Heart left ventricle (tissue), 16 donors: ENCODE results near the gene RPL29. TPM values are rescaled to one million over a fixed set of nuclear protein-coding genes. Genes with fewer than 3 reads are reported as not detected.

Experiments
- ATAC-seq, 4 donors: fragments of 200-7000 bp; cut with Tn5 transposase; one replicate each; pipeline ENCODE4 v1.9.1; 2020 to 2022; ENCODE audit warnings: moderate library complexity in 4 of 4, mild to moderate bottlenecking in 3 of 4, moderate number of reproducible peaks in 1 of 4
- DNase-seq, 5 donors: peaks; one replicate each; pipeline ENCODE4 v3.0.0-alpha.2; 2020
- H3K27ac ChIP-seq, 12 donors: fragments of 200-600 bp; sonication (generic) in 4 of 12; one replicate each; pipeline versions ENCODE4 v1.5.0 to v1.8.0; 2016 to 2022; ENCODE audit warnings: mild to moderate bottlenecking in 2 of 12
- H3K27me3 ChIP-seq, 9 donors: fragments of 200-600 bp; sonication (generic) in 2 of 9; one replicate each; pipeline versions ENCODE4 v1.5.1 to v1.8.0; 2016 to 2022; ENCODE audit warnings: mild to moderate bottlenecking in 3 of 9
- H3K36me3 ChIP-seq, 9 donors: fragments of 200-600 bp; sonication (generic) in 2 of 9; one replicate each; pipeline versions ENCODE4 v1.5.0 to v1.8.0; 2018 to 2022; ENCODE audit warnings: mild to moderate bottlenecking in 2 of 9
- H3K4me1 ChIP-seq, 12 donors: fragments of 200-600 bp; sonication (generic) in 4 of 12; one replicate each; pipeline versions ENCODE4 v1.5.0 to v1.8.0; 2016 to 2022; ENCODE audit warnings: mild to moderate bottlenecking in 3 of 12
- H3K4me3 ChIP-seq, 12 donors: fragments of 200-600 bp; sonication (generic) in 4 of 12; one replicate each; pipeline versions ENCODE4 v1.5.0 to v1.8.0; 2017 to 2022; ENCODE audit warnings: mild to moderate bottlenecking in 9 of 12, moderate library complexity in 4 of 12
- H3K9me3 ChIP-seq, 12 donors: fragments of 200-600 bp; sonication (generic) in 4 of 12; one replicate each; pipeline versions ENCODE4 v1.5.0 to v1.8.0; 2016 to 2022; ENCODE audit warnings: mild to moderate bottlenecking in 1 of 12
- POLR2A ChIP-seq, 2 donors: fragments of 450-650 bp; IDR thresholded peaks; one replicate each; pipeline ENCODE4 v1.6.1; 2017; ENCODE audit warnings: antibody characterized with exemption in 2 of 2, mild to moderate bottlenecking in 2 of 2, moderate library complexity in 2 of 2
- WGBS, 4 donors: extraction: QIAGEN DNeasy Blood & Tissue Kit in 2 of 4; methylation state at CpG; one replicate each; pipeline versions ENCODE4 v1.1.5 to v1.1.7; 2013 to 2018; 5-methylcytosine and 5-hydroxymethylcytosine counted together
- intact Hi-C, 10 donors: fragments of 100-400 bp; cut with DNase I; formaldehyde crosslinking; loops; one replicate each; pipeline versions ENCODE4 v1.11.1 to v1.14.2; 2022
- polyA plus RNA-seq, 2 donors: library from polyadenylated mRNA; stranded (reverse); fragments of 200-250 nt; gene quantifications; one replicate each; pipeline ENCODE4 v1.2.3, GENCODE V29; 2013
- total RNA-seq, 9 donors: library from RNA; depleted of rRNA in 2 of 9; stranded (reverse); fragments of >200 nt in 2 of 9; fragmentation: NEBNext Ultra II Directional in 3 of 9; extraction: Animal tissue kit (Norgen Biotek cat#: 25700) in 3 of 9; gene quantifications; one replicate each; pipeline versions ENCODE4 v1.1.0 to v1.2.4, GENCODE V29; 2016 to 2023
- TF ChIP-seq, protein P1 (sequence below), 12 donors: fragments of 200-600 bp; sonication (generic) in 4 of 12; IDR thresholded peaks; one replicate each; pipeline versions ENCODE4 v1.5.0 to v1.8.0; 2018 to 2022; ENCODE audit warnings: antibody characterized with exemption in 12 of 12, mild to moderate bottlenecking in 5 of 12
- donor health status: ischemic (EF 13 %, LVEDD 7.1; RV severe dilation, severe dysfunction).
- donor health status: healthy with polysubstance abuse.
- donor health status: DM: no; HTN: yes; CAD: no.
- donor health status: DM: no; HTN: no; CAD: no.
- donor health status: ischemic (EF 25% LVEDD 6.9; RV normal size, moderate dysfunction).
- donor health status: ischemic (EF 25% LVEDD 5.7; RV mildly dilated, moderate dysfunction).
- donor health status: healthy.
- donor health status: DM: yes; HTN: yes; CAD: no.
- donor health status: ischemic (EF 35%, LVEDD 5.7; RV mildly dilated, moderate dysfunction).
- donor health status: nonischemic (EF 11% LVEDD 7.7; RV severe dilation, severe dysfunction).
- donor health status: DM: yes; HTN: yes; CAD: no.
- donor health status: PGD.
- donor health status: ischemic (EF 29% LVEDD 5.4; RV normal size, mild dysfunction).
- donor health status: nonischemic (EF 23%, LVEDD 6.1; RV moderate dilation, normal function).

RPL29 gene
- total and polyA plus RNA-seq, 11 donors = 515 to 1,405 (median 731) TPM

GRCh38 chr3:51963951-51964451 lies 31.7 kb downstream of the RPL29 start:
- ATAC-seq (no peak), DNase-seq (peak in 1 of 5 donors; percentile 49)
- peaks cover 3 to 74% (median 49%) of the 10 kb centered on the region in 12 donors for H3K4me1 ChIP-seq
- H3K27me3 ChIP-seq = no peaks in the 10 kb centered on the region
- no peaks in the 10 kb centered on the region for H3K9me3 ChIP-seq
- intact Hi-C loops = loop anchor here in 1 of 10 donors (10.0 kb wide), 1 partner anchor 1609 kb away; the partner anchor contains the start of genes CYB561D2, NPRL2 and TMEM115
- peaks cover 0 to 19% (median 10%) of the 10 kb centered on the region in 9 donors for H3K36me3 ChIP-seq
- 48 to 66% (median 60%) methylated on average over 12 of the region's 12 CpGs for WGBS, 4 donors
- no peak overlapping the region for H3K4me3 ChIP-seq
- H3K27ac ChIP-seq = peak overlapping the region in 11 of 12 donors; percentile 12 to 80 (median 53)
- no peak for TF ChIP-seq POLR2A (IDR thresholded peaks at IDR 0.05)
- TF ChIP-seq, protein P1, sequence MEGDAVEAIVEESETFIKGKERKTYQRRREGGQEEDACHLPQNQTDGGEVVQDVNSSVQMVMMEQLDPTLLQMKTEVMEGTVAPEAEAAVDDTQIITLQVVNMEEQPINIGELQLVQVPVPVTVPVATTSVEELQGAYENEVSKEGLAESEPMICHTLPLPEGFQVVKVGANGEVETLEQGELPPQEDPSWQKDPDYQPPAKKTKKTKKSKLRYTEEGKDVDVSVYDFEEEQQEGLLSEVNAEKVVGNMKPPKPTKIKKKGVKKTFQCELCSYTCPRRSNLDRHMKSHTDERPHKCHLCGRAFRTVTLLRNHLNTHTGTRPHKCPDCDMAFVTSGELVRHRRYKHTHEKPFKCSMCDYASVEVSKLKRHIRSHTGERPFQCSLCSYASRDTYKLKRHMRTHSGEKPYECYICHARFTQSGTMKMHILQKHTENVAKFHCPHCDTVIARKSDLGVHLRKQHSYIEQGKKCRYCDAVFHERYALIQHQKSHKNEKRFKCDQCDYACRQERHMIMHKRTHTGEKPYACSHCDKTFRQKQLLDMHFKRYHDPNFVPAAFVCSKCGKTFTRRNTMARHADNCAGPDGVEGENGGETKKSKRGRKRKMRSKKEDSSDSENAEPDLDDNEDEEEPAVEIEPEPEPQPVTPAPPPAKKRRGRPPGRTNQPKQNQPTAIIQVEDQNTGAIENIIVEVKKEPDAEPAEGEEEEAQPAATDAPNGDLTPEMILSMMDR (IDR thresholded peaks at IDR 0.05) = no peak

DNA sequence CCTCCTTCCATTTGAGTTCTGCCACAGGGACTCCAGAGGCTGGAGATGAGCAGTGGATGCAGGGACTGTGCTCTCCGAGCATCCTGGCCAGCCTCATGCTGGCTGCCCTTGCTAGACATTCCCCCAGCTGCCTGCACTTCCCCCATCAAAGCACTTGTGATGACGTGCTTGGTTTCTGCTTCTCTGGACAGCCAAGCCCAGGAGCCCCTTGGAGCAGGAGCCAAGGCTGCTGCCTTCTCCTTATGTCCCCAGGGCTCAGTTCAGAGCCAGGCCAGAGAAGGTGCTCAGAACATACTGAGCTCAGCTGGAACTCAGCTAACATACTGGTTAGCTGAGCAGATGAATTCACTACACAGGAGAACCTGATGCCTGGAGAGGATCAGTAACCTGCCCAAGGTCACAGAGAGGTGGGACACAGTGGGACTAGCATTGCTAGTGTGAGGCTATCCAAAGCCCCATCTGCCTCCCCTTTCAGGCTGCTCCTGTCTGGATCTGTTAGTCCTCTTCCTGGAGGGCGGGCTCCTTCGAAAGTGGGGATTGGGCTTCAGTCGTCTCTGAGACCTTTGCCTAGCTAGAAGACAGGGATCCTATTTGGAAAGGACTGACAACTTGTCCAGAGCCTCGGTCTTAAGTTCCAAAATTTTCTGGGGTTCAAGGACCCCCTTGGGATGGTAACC lies 32.7 kb downstream of the RPL29 start:
- peak in 3 of 5 donors; percentile 12 to 64 (median 55) for DNase-seq
- WGBS, 4 donors = 61 to 75% (median 69%) methylated on average over 6 of the region's 6 CpGs
- Histone ChIP-seq H3K4me3 (no peak overlapping the region), H3K27me3 (no peaks in the 10 kb centered on the region), H3K36me3 (peaks cover 0 to 29% (median 16%) of the 10 kb centered on the region in 9 donors), H3K4me1 (peaks cover 3 to 67% (median 45%) of the 10 kb centered on the region in 12 donors), H3K27ac (peak overlapping the region in 11 of 12 donors; percentile 27 to 80 (median 39)), H3K9me3 (no peaks in the 10 kb centered on the region)
- intact Hi-C loops = loop anchor here in 1 of 10 donors (10.0 kb wide), 1 partner anchor 1608 kb away; the partner anchor contains the start of genes CYB561D2, NPRL2 and TMEM115
- ATAC-seq = peak in 3 of 4 donors; percentile 17 to 29 (median 21)
- no peak for TF ChIP-seq POLR2A (IDR thresholded peaks at IDR 0.05)
- TF ChIP-seq, protein P1 (IDR thresholded peaks at IDR 0.05) = no peak

DNA sequence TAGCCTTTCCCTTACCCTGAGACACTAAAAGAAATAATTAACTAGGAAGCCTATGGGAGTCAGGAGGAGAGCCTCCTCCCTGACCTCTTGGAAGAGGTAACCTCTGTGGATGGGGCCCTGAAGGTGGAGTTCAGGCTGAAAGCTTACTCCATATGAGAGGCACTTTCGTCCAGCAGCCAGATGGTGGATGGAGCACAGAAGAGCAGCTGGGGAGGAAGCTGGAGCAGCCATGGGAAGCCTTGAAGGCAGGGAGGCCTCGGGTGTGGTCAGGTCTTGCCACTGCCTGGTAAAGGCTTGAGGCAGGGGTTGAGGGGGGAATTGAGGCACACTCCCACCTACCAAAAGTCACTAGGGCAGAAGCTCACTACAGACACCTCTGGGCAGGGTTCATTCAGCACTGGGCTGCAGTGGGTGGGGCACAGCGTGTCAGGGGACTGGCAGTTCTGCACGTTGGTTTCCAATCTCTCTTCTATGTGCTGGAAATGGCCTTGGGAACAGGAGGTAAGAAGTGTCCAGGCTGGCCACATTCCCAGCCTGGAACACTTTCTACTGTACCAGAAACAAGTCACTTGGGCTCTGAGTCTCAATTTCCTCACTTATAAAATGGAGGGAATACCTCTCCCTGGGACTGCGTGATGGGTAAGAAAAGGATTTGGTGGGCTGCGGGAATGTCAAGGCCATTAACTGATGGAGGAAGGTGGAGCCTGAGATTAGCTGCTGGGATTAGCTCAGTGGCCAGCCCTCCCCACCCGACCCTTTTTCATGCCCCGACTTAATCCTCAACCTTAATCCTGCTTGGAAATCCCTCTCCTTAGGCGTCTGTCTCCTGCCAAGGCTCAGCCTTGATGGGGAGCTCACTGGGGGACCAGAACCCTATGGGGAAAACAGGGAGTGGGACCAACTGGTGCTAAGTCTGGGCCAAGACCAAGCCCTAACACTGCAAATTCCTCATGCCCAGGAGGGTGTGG lies 33.8 kb downstream of the RPL29 start:
- 62 to 67% (median 65%) methylated on average over 9 of the region's 9 CpGs for WGBS, 4 donors
- Histone ChIP-seq H3K9me3 (no peaks in the 10 kb centered on the region), H3K4me1 (peaks cover 3 to 60% (median 45%) of the 10 kb centered on the region in 12 donors), H3K4me3 (no peak overlapping the region), H3K36me3 (peaks cover 0 to 34% (median 22%) of the 10 kb centered on the region in 9 donors), H3K27me3 (no peaks in the 10 kb centered on the region), H3K27ac (peak overlapping the region in 7 of 12 donors; percentile 32 to 80 (median 57))
- ATAC-seq (peak; percentile 69 to 79 (median 76)), DNase-seq (peak in 3 of 5 donors; percentile 63 to 78 (median 64))
- TF ChIP-seq, protein P1 (IDR thresholded peaks at IDR 0.05) = no peak
- TF ChIP-seq POLR2A (IDR thresholded peaks at IDR 0.05) = no peak
- intact Hi-C loops = loop anchor here in 1 of 10 donors (10.0 kb wide), 1 partner anchor 1607 kb away; the partner anchor contains the start of genes CYB561D2, NPRL2 and TMEM115
